DMS153 (cell line): ENCODE data around the gene FXYD5.

Experiments used
- DNase-seq: peaks from one replicate; lab custom pipeline; 2025; lab: John Stamatoyannopoulos, UW

Gene FXYD5

DNA sequence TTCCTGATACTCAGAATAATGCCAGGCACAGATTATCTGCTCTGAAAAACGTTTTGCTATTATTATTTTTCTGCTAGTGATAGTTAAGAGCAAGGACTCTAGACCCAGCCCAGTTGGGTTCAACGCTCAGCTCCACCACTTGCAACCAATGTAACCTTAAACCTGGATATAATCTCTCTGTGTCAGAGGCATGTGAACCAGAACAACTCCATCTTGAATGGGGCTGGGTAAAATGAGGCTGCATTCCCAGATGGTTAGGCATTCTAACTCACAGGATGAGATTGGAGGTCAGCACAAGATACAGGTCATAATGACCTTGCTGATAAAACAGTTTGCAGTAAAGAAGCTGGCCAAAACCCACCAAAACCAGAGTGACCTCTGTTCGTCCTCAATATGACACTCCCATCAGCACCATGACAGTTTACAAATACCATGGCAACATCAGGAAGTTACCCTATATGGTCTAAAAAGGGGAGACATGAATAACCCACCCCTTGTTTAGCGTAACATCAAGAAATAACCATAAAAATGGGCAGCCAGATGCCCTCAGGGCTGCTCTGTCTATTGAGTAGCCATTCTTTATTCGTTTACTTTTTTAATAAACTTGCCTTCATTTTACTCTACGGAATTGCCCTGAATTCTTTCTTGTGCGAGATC is 60.4 kb downstream of the FXYD5 start:
- no peak for DNase-seq

DNA sequence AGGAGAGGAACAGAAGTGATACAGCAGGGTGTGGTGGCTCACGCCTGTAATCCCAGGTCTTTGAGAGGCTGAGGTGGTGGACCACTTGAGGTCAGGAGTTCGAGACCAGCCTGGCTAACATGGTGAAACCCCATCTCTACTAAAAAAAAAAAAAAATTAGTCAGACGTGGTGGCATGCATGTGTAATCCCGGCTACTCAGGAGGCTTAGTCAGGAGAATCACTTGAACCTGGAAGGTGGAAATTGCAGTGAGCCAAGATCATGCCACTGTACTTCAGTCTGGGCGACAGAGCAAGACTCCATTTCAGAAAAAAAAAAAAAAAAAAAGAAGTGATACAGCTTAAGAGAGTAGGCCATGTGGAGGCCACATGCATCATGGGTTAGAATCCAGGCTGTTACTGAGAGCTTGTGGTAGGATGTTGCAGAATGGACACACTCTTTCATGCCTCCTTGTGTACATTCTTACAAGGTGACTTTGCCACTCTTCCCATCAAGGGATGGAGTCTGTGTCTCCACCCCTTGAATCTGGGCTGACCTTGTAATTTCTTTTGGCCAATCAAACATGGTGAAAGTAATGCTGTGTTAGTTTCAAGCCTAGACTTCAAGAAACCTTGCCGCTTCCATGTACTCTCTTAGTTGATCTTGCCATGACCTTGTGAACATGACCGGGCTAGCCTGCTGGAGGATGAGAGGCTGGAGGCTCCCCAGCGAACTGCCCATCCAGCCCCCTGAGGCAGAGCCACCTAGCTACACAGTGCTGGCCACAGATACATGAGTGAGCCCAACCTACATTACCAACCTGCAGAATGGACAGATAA is 61.7 kb downstream of the FXYD5 start:
- DNase-seq: no peak

DNA sequence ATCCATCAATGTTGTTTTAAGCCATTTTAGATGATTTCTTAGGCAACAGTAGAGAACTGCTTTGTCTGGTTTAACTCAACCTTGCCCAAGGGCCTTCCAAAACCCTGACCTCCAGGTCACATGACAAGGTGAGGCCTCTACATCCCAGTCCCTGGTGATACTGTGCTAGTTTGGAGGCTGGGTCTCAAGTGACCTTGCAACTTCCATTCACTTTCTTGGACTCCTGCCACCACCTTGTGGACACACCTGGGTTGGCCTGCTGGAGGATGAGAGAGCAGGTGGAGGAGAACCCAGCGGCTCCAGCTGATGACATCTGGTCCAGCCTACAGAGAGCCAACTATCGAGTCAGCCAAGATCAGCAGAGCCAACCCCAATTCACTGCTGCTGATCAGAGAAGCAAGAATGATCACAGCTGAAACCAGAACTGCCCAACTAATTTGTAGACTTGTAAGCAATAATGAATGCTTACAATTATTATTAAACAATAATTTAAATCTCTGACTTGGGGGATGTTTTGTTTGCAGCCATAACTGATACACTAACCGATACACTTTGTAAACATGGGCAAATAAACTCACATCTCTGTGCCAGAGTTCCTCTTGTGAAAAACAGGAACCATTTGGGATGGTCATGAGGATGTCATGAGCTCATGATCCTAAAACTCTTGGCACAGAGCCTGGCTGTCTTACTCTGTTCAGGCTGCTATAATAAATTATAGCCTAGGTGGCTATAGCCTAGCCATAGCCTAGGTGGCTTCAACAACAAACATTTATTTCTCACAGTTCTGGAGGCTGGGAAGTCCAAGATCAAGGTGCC is 62.5 kb downstream of the FXYD5 start:
- no peak for DNase-seq

DNA sequence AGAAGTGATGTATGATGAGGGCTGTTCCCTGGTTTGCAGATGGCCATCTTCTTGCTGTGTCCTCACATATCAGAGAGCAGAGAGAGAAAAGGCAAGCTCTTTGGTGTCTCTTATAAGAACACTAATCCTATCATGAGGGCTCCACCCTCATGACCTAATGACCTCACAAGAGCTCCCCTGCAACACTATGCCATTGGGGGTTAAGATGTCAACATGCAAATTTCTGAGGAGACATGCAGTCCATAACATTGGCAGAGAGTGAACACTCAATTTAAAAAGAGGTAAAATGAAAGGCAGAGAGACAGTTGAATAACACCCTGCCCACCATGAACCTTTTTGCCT is 63.1 kb downstream of the FXYD5 start:
- no peak for DNase-seq

DNA sequence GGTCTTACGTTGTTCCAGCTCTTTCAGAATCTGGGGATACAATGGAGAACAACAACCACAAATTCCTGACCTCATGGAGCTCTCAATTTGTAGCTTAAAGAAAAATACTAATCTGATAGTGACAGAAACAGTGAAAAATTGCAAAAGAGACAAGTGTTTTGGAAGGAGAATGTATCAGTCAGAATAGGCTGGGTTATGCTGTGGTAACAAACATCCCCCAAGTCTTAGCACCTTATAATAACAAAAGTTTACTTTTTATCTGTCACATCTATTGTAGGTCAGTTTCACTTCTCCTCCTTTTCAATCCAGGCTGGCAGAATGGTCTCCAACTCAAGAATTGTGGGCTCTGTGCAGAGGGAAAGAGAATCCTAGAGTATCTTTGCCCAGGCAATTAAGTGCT is 64.5 kb downstream of the FXYD5 start:
- DNase-seq: no peak
